Measurements from ENCODE around the gene FARP2. TPM values are rescaled to one million over a fixed set of nuclear protein-coding genes. Genes with fewer than 3 reads are reported as not detected.

FARP2 gene
- total and polyA plus RNA-seq, 2 of the 13 experiments (the other 11 are each of a cell fraction or from before 2014, with no cell fraction given): 28.0 to 45.4 TPM

GRCh38 chr2:241496003-241496707 is 140.1 kb downstream of the FARP2 start:
- no peak overlapping the region for H3K9ac ChIP-seq (ENCODE audit: insufficient read depth, low read depth, low read length)
- H3K27ac ChIP-seq (ENCODE audit: extremely low read length, insufficient read depth, low read length): no peak overlapping the region
- no peaks in the 10 kb centered on the region for H3K9me3 ChIP-seq (ENCODE audit: low read length)
- no peaks in the 10 kb centered on the region for H3K4me1 ChIP-seq (ENCODE audit: insufficient read depth, low read length)
- no peaks in the 10 kb centered on the region for H4K20me1 ChIP-seq (ENCODE audit: insufficient read depth, low read length)
- intact Hi-C loops (cut with micrococcal nuclease; ENCODE audit: unreplicated experiment) (no loop called here), in situ Hi-C loops (cut with HindIII; ENCODE audit: extremely low pct_ligation_motif_present, low pct_unique_long_range_greater_than_20kb) (no loop called here)
- no peak overlapping the region for H3K4me3 ChIP-seq (replicated peaks in 1 of 3; ENCODE audit: insufficient read depth in 1 of 3, low read depth in 2 of 3, low read length in 3 of 3)
- WGBS (ENCODE audit: low lambda C conversion rate): 94% methylated on average over 26 of the region's 28 CpGs
- no peak overlapping the region for H2AFZ ChIP-seq (ENCODE audit: low read length)
- H3K79me2 ChIP-seq (ENCODE audit: insufficient read depth, low read length): peaks cover 12% of the 10 kb centered on the region
- H3K27me3 ChIP-seq (ENCODE audit: control insufficient read depth in 1 of 2, insufficient read depth in 2 of 2, low read length in 2 of 2): no peaks in the 10 kb centered on the region
- no peak for DNase-seq (ENCODE audit: low spot score)
- ChIA-PET CTCF (ENCODE audit: low intra/inter-chr PET ratio, low total read pairs) (no interaction called here), POLR2A (interaction anchor here (0.6 kb wide), 1 partner anchor 10 kb away, joined by 3 read pairs; no protein-coding TSS in a partner anchor)
- ATAC-seq: no peak
- TF ChIP-seq REL (CRISPR knock-in tag; conservative IDR thresholded peaks at IDR 0.05) (no peak), ZMYM3 (CRISPR knock-in tag; IDR thresholded peaks at IDR 0.05) (no peak), POLR2G (IDR thresholded peaks at IDR 0.05; ENCODE audit: low read depth, low read length) (0 out of 2 replicates have a peak, but pooled peaks have one; percentile 2), ZFP91 (CRISPR knock-in tag; IDR thresholded peaks at IDR 0.05; ENCODE audit: borderline replicate concordance) (0 out of 2 replicates have a peak, but pooled peaks have one; percentile 1), KDM5B (CRISPR knock-in tag; IDR thresholded peaks at IDR 0.05; ENCODE audit: borderline replicate concordance) (0 out of 2 replicates have a peak, but pooled peaks have one; percentile 3), AGO2 (optimal IDR thresholded peaks at IDR 0.05; ENCODE audit: low read depth, low read length) (peak; percentile 72), ZNF556 (CRISPR knock-in tag; IDR thresholded peaks at IDR 0.05; ENCODE audit: borderline replicate concordance) (no peak), ZSCAN30 (CRISPR knock-in tag; IDR thresholded peaks at IDR 0.05) (no peak), BRCA1 (CRISPR knock-in tag; IDR thresholded peaks at IDR 0.05) (no peak), RBFOX2 (IDR thresholded peaks at IDR 0.05; ENCODE audit: low read depth, low read length) (peak; percentile 38), ZBTB8A (CRISPR knock-in tag; IDR thresholded peaks at IDR 0.05; ENCODE audit: borderline replicate concordance, low read depth) (no peak), HNF4A (CRISPR knock-in tag; IDR thresholded peaks at IDR 0.05) (no peak)
- no peak overlapping the region for H3K4me2 ChIP-seq (ENCODE audit: low read depth, low read length)
- no TSS peak for BruUV-seq (replicated peaks)
- no peak for FAIRE-seq
- peaks cover 44 to 76% of the 10 kb centered on the region in 2 experiments for H3K36me3 ChIP-seq (replicated peaks in 1 of 2; ENCODE audit: control insufficient read depth in 1 of 2, insufficient read depth in 2 of 2, low read length in 2 of 2)

Data from HepG2 (cell line).